ENCODE data around the gene PDE7B. TPM values are rescaled to one million over a fixed set of nuclear protein-coding genes. Genes with fewer than 3 reads are reported as not detected.

The PDE7B gene
- polyA plus RNA-seq, 1 of the 3 experiments (the other 2 are of a cell fraction) = 1.9 TPM

GRCh38 chr6:136158971-136159370, 307.5 kb downstream of the PDE7B start:
- WGBS (ENCODE audit: low lambda C conversion rate) = 91% methylated on average over 2 of the region's 2 CpGs
- Histone ChIP-seq H3F3A (replicated peaks; ENCODE audit: insufficient read depth) (no peaks in the 10 kb centered on the region), H3K9me2 (no peaks in the 10 kb centered on the region), H3K9ac (no peak overlapping the region), H3K79me2 (ENCODE audit: insufficient read depth) (no peaks in the 10 kb centered on the region), H4K20me1 (ENCODE audit: insufficient read depth) (no peaks in the 10 kb centered on the region), H3K9me3 (no peaks in the 10 kb centered on the region), H3K4me2 (no peak overlapping the region), H2AFZ (ENCODE audit: low read depth) (no peak overlapping the region), H3K27ac (ENCODE audit: low read depth in 2 of 2, low read length in 1 of 2) (no peak overlapping the region), H3K4me3 (ENCODE audit: low read depth in 2 of 2, low read length in 1 of 2) (no peak overlapping the region), H3K27me3 (ENCODE audit: insufficient read depth) (no peaks in the 10 kb centered on the region), H3K36me3 (replicated peaks in 1 of 2; ENCODE audit: control insufficient read depth in 1 of 2, insufficient read depth in 2 of 2, low read length in 1 of 2) (no peaks in the 10 kb centered on the region), H3K4me1 (ENCODE audit: control insufficient read depth in 1 of 2, insufficient read depth in 2 of 2, low read depth in 1 of 2, low read length in 1 of 2) (no peaks in the 10 kb centered on the region; a peak in 1 of 4 replicates)
- POLR2A ChIA-PET = no interaction called here
- CTCF ChIA-PET = interaction anchor here (1.1 to 1.4 kb wide), 3 partner anchors 9 to 14 kb away, joined by 3 to 4 read pairs (median 3); no protein-coding TSS in a partner anchor
- DNase-seq = no peak
- no peak for TF ChIP-seq NRF1 (IDR thresholded peaks at IDR 0.05; ENCODE audit: low read depth, low read length)
- TF ChIP-seq NFIC (IDR thresholded peaks at IDR 0.05; ENCODE audit: borderline replicate concordance) = no peak
- TF ChIP-seq GABPA (IDR thresholded peaks at IDR 0.05; ENCODE audit: low read depth) = no peak
- no peak for TF ChIP-seq MAX (IDR thresholded peaks at IDR 0.05; ENCODE audit: low read depth)
- no peak for TF ChIP-seq CTCF (IDR thresholded peaks at IDR 0.05)
- no peak for TF ChIP-seq CHD2 (IDR thresholded peaks at IDR 0.05; ENCODE audit: low read length, partially characterized antibody)
- TF ChIP-seq TEAD4 (IDR thresholded peaks at IDR 0.05; ENCODE audit: borderline replicate concordance, insufficient read depth) = no peak
- no peak for TF ChIP-seq FOXJ3 (CRISPR knock-in tag; IDR thresholded peaks at IDR 0.05)
- no peak for TF ChIP-seq ELF1 (IDR thresholded peaks at IDR 0.05)
- no peak for TF ChIP-seq SIN3A (IDR thresholded peaks at IDR 0.05; ENCODE audit: borderline replicate concordance, low read depth, low read length)
- TF ChIP-seq, protein P1, sequence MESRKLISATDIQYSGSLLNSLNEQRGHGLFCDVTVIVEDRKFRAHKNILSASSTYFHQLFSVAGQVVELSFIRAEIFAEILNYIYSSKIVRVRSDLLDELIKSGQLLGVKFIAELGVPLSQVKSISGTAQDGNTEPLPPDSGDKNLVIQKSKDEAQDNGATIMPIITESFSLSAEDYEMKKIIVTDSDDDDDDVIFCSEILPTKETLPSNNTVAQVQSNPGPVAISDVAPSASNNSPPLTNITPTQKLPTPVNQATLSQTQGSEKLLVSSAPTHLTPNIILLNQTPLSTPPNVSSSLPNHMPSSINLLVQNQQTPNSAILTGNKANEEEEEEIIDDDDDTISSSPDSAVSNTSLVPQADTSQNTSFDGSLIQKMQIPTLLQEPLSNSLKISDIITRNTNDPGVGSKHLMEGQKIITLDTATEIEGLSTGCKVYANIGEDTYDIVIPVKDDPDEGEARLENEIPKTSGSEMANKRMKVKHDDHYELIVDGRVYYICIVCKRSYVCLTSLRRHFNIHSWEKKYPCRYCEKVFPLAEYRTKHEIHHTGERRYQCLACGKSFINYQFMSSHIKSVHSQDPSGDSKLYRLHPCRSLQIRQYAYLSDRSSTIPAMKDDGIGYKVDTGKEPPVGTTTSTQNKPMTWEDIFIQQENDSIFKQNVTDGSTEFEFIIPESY (IDR thresholded peaks at IDR 0.05; ENCODE audit: borderline replicate concordance, low read depth) = no peak
- TF ChIP-seq, protein P2, sequence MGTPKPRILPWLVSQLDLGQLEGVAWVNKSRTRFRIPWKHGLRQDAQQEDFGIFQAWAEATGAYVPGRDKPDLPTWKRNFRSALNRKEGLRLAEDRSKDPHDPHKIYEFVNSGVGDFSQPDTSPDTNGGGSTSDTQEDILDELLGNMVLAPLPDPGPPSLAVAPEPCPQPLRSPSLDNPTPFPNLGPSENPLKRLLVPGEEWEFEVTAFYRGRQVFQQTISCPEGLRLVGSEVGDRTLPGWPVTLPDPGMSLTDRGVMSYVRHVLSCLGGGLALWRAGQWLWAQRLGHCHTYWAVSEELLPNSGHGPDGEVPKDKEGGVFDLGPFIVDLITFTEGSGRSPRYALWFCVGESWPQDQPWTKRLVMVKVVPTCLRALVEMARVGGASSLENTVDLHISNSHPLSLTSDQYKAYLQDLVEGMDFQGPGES (IDR thresholded peaks at IDR 0.05; ENCODE audit: low read depth, low read length) = no peak
- TF ChIP-seq POLR2AphosphoS5 (IDR thresholded peaks at IDR 0.05; ENCODE audit: low read depth, low read length) = no peak
- TF ChIP-seq RXRA (IDR thresholded peaks at IDR 0.05; ENCODE audit: borderline replicate concordance, low read depth) = no peak
- no peak for TF ChIP-seq SMC3 (IDR thresholded peaks at IDR 0.05; ENCODE audit: low read depth, low read length)
- no peak for TF ChIP-seq FOSL2 (IDR thresholded peaks at IDR 0.05; ENCODE audit: borderline replicate concordance, low read depth)
- TF ChIP-seq, protein P3, sequence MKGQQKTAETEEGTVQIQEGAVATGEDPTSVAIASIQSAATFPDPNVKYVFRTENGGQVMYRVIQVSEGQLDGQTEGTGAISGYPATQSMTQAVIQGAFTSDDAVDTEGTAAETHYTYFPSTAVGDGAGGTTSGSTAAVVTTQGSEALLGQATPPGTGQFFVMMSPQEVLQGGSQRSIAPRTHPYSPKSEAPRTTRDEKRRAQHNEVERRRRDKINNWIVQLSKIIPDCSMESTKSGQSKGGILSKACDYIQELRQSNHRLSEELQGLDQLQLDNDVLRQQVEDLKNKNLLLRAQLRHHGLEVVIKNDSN (IDR thresholded peaks at IDR 0.05; ENCODE audit: borderline replicate concordance, low read depth) = no peak
- no peak for TF ChIP-seq EZH2phosphoT487 (IDR thresholded peaks at IDR 0.05; ENCODE audit: borderline replicate concordance, low read depth)
- TF ChIP-seq, protein P4, sequence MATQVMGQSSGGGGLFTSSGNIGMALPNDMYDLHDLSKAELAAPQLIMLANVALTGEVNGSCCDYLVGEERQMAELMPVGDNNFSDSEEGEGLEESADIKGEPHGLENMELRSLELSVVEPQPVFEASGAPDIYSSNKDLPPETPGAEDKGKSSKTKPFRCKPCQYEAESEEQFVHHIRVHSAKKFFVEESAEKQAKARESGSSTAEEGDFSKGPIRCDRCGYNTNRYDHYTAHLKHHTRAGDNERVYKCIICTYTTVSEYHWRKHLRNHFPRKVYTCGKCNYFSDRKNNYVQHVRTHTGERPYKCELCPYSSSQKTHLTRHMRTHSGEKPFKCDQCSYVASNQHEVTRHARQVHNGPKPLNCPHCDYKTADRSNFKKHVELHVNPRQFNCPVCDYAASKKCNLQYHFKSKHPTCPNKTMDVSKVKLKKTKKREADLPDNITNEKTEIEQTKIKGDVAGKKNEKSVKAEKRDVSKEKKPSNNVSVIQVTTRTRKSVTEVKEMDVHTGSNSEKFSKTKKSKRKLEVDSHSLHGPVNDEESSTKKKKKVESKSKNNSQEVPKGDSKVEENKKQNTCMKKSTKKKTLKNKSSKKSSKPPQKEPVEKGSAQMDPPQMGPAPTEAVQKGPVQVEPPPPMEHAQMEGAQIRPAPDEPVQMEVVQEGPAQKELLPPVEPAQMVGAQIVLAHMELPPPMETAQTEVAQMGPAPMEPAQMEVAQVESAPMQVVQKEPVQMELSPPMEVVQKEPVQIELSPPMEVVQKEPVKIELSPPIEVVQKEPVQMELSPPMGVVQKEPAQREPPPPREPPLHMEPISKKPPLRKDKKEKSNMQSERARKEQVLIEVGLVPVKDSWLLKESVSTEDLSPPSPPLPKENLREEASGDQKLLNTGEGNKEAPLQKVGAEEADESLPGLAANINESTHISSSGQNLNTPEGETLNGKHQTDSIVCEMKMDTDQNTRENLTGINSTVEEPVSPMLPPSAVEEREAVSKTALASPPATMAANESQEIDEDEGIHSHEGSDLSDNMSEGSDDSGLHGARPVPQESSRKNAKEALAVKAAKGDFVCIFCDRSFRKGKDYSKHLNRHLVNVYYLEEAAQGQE (IDR thresholded peaks at IDR 0.05; ENCODE audit: low read depth, low read length) = no peak

Data from SK-N-SH (cell line).